NCI-H2171 (cell line): ENCODE results near the gene ANKRD36B.
"Not testable (repeated sequence)": the region's sequence is repeated elsewhere in the genome, so short reads cannot be mapped to it uniquely, and the experiment has no call there.

Experiments
- DNase-seq: peaks from one replicate; lab custom pipeline; 2025; lab: John Stamatoyannopoulos, UW

Gene ANKRD36B

GRCh38 chr2:97549058-97549457 lies 40.6 kb downstream of the ANKRD36B start:
- DNase-seq = not testable (repeated sequence)

- not testable (repeated sequence) for DNase-seq
Measured at GRCh38 chr2:97548536-97548935, 41.1 kb downstream of the ANKRD36B start.

GRCh38 chr2:97546711-97547110 lies 43.0 kb downstream of the ANKRD36B start:
- no peak for DNase-seq

GRCh38 chr2:97544911-97545310 lies 44.8 kb downstream of the ANKRD36B start:
- DNase-seq = not testable (repeated sequence)

- DNase-seq = not testable (repeated sequence)
Measured at GRCh38 chr2:97525904-97526303, 63.8 kb downstream of the ANKRD36B start.

GRCh38 chr2:97523816-97524215 lies 65.9 kb downstream of the ANKRD36B start:
- DNase-seq = not testable (repeated sequence)

- not testable (repeated sequence) for DNase-seq
Measured at GRCh38 chr2:97522916-97523555, 66.6 kb downstream of the ANKRD36B start.

GRCh38 chr2:97495651-97496050 lies 94.0 kb downstream of the ANKRD36B start:
- not testable (repeated sequence) for DNase-seq

- not testable (repeated sequence) for DNase-seq
Measured at GRCh38 chr2:97490141-97490540, 99.5 kb downstream of the ANKRD36B start.
